Smooth muscle cell of the umbilical artery (primary cell): ENCODE measurements around the gene GPR152. TPM values are rescaled to one million over a fixed set of nuclear protein-coding genes. Genes with fewer than 3 reads are reported as not detected.

Source experiments
- total RNA-seq: library from RNA; depleted of rRNA; stranded (reverse); fragments of >200 nt; gene quantifications from 2 replicates; pipeline ENCODE4 v1.2.3, GENCODE V29; 2014

GPR152 gene
- total RNA-seq: not detected in 2 replicates

DNA sequence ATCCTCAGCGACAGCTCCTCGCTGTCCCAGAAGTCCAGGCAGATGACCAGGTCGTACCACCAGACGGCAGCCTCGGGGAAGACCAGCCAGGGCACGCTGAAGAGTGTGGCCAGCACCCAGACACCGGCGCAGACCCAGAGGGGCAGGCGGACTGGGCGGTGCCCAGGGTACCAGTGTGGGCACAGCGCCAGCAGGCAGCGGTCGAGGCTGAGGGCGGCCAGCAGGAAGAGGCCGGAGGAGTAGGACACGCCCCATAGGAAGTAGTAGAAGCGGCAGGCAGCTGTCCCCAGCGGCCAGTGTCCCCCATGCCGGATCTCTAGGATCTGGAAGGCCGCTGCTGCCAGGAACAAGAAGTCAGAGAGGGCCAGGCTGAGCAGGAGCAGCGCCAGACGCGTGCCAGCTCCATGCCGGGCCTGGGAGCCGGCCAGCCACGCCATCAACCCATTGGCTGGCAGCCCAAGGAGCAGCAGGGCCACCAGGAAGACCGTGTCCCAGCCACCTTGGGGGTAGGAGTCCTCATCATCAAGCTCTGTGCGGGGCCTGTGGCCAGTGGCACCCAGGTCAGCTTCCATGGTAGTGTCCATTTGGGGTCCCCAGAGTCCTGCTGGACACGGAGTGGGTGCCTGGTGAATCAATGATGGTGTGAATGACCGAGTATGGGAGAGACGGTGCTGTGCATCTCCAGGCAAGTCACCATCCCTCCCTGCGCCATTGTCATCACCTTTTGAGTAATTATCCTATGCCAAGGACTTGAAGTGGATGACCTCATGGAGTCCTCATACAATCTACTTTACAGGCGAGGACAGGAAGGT is at the start of gene GPR152:
TSS of gene GPR152 (minus strand) at position 589 of the 812 bp plus-strand sequence. CDS start at position 584, 5 bp downstream.

DNA sequence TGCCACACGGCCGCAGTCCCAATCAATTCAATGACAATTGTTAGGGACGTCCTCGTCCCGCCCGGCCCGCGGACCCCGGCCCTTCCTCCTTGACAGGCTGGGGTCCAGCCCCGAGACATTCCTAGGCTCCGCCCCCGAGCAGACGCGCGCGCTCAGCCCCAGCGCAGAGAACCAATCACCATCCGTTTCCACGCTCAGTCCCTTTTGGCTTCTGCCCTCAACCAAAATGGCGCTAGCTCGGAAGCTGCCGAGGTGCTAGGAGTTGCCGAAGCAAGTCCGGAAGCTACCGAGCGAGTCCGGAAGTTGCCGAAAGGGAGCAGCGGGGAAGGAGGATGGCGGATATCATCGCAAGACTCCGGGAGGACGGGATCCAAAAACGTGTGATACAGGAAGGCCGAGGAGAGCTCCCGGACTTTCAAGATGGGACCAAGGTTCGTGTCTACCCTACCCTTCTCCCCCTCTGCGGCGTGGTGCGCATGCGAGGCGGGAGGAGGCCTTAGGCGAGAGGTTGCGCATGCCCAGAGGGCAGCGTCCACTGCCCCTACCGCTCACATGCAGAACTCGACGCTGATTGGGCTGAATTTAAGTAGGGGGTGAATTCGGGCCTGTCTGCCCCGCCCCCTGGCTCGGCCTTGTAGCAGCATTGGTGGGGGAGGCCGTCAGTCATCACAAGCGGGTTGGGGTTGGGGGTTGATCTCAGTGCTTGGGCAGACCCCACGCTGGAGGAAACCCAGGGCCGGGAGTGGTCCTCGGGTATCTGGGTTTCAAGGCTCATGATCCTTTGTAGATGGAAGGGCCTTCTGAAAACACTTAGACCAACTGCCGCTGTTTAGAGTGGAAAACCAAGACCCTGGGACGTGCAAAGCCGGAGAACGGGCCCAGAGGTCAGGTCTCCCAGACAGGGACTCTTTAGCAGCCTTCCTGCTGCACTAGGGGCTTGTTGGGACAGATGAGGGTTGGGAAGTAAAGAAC is 30.6 kb upstream of the GPR152 start, which contains the start of gene AIP:
TSS of gene AIP (plus strand) at position 200 of the 972 bp plus-strand sequence. CDS start at position 333, 133 bp downstream.

GRCh38 chr11:67468759-67469507 is 16.4 kb upstream of the GPR152 start, which contains the start of gene TMEM134:
TMEM134 (minus strand) TSS chr11:67469251; CDS start chr11:67469192, 59 bp downstream.

GRCh38 chr11:67455054-67455453 is 2.5 kb upstream of the GPR152 start, which contains the start of gene CABP4:
CABP4 (plus strand) TSS chr11:67455354; CDS start chr11:67455424, 70 bp downstream.

GRCh38 chr11:67437082-67437808 is 15.3 kb downstream of the GPR152 start, which contains the start of gene PTPRCAP:
PTPRCAP (minus strand) TSS chr11:67437682; CDS start chr11:67437619, 63 bp downstream.

DNA sequence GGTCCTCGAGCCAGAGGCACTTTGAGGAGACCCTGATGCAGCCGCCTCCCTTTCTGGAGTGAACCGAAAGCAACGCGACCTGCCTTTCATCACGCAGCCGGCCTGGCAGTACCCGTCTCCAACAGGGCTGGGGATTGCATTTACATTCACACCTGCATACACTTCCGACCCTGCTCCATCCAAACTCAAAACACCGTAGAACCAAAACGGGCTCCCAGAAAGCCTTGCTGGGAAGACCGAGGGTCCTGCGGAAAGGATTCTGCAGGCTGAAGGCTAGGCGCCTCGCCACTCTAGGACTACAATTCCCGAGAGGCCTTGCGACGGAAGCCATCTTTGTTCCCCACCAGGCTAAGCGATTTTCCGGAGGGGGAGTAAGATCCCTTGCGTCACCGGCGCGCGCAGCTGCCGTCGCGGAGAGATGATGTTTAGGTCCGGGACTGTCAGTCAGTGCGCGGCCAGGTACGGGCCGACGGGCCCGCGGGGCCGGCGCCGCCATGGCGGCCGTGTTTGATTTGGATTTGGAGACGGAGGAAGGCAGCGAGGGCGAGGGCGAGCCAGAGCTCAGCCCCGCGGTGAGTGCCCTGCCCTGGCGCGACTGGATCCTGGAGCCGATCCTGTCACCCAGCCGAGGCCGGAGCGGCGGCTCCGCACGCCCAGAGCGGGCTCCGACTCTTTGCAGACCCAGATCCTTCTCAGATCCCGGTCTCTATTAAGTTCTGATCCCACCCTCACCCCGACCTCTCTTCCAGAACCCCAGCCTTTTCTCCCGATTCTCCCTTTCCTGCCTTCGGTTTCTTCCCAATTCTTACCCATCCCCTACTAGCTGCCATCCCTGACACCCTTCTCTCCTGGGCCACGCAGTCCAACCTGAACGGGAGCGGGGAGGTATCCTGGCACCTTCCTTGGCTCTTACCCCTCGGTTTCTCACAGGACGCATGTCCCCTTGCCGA is 24.2 kb downstream of the GPR152 start, which contains the start of gene RPS6KB2:
TSS of gene RPS6KB2 (plus strand) at position 443 of the 950 bp plus-strand sequence. CDS start at position 495, 52 bp downstream.

DNA sequence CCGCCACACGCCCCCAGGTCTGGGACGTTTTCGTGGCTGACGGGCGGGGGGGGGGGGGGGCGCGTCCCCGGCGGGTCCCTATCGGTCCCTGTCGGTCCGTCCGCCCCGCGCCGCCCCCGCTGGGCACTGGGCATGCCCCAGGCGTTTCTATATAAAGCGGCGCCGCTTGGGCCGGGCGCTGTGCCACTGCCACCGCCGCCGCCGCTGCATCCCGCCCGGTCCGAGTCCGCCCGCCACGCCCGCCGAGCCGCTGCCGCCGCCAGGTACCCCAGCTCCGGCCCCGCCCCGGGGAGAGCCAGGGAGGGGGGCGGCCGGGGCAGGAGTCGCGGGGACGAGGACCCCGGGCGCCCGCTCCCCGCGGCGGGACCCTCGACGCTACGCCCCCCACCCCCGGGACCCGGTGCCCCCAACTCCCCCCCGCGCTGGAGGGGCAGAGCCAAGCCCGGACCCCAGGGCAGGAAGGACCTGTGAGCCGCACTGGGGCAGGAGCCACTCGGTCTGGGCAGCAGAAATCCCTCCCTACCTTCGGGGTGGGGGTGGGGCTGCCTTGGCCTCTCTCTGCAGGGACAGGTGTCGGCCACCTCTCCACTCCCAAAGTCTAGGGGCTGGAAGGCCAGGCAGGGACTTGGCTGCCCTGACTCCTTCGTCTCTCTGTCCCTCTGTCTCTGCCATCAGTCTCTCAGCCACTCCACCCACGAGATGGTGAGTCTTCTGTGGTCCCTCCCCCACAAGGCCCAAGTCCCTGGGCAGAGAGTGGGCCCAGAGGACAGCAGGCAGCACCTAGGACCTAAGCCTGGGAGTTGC is 36.8 kb downstream of the GPR152 start, which contains the start of gene CARNS1:
TSS of gene CARNS1 (plus strand) at position 178 of the 804 bp plus-strand sequence. CDS start at position 700, 522 bp downstream.

DNA sequence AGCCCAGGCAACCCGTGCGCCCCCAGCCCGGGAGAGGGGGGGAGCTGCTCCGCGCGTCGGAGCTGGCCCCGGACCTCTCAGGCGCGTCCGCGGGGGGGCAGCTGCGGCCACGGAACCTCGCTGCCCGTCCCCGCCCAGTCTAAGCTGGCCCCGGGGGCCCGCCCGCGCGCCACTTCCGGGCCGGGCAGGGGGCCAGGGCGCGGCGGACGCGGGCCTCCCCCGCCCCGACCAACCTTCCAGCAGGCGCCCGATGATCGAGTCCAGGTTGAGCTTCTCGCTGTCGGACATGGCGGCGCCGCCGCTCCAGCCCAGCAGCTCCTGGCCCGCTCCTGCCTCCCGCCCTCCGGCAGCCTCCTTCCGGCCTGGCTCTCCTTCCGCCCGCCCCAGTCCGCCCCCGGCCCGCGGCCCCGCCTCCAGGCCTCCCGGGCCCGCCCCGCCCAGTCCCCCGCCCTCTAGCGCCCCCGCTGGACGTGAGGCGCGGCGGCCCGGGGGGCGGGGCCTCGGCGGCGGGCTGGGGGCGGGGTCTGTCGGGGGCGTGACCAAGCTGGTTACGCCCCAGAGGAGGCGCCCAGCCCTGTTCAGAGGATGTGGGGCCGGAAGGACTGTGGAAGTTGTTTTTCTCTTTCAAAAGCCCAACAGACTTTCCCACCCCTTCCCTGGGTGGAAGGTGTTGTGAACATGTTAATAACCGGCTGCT is 50.9 kb downstream of the GPR152 start, which contains the start of gene PPP1CA:
TSS of gene PPP1CA (minus strand) at position 364 of the 697 bp plus-strand sequence. CDS start at position 288, 76 bp downstream.

Other genes starting within 250 kb of the GPR152 start
- 24.6 and 33.1 TPM in 2 replicates for gene GRK2, start 186.3 kb downstream of the GPR152 start, total RNA-seq
- 39.8 and 50.2 TPM in 2 replicates for gene ANKRD13D, start 163.4 kb downstream of the GPR152 start, total RNA-seq
- gene SSH3, start 149.2 kb downstream of the GPR152 start, total RNA-seq: 13.1 and 18.6 TPM in 2 replicates
- gene POLD4, start 99.2 kb downstream of the GPR152 start, total RNA-seq: 44.2 and 48.7 TPM in 2 replicates
- gene CLCF1, start 79.1 kb downstream of the GPR152 start, total RNA-seq: 1.8 and 4.2 TPM in 2 replicates
- 5.2 and 7.4 TPM in 2 replicates for gene RAD9A, start 60.7 kb downstream of the GPR152 start, total RNA-seq
- 92.3 and 121 TPM in 2 replicates for gene PPP1CA, start 50.9 kb downstream of the GPR152 start, total RNA-seq
- gene TBC1D10C, start 48.6 kb downstream of the GPR152 start, total RNA-seq: not detected in 2 replicates
- 0.30 and 0.51 TPM in 2 replicates for gene CARNS1, start 37.1 kb downstream of the GPR152 start, total RNA-seq
- 34.6 and 38.0 TPM in 2 replicates for gene RPS6KB2, start 24.2 kb downstream of the GPR152 start, total RNA-seq
- 0.42 TPM in 1 of 2 replicates, not detected in the other for gene PTPRCAP, start 15.0 kb downstream of the GPR152 start, total RNA-seq
- 123 and 144 TPM in 2 replicates for gene CORO1B, start 9.3 kb downstream of the GPR152 start, total RNA-seq
- not detected in 2 replicates for gene CABP4, start 2.6 kb upstream of the GPR152 start, total RNA-seq
- gene TMEM134, start 16.5 kb upstream of the GPR152 start, total RNA-seq: 38.1 and 38.6 TPM in 2 replicates
- gene AIP, start 30.3 kb upstream of the GPR152 start, total RNA-seq: 51.1 and 80.2 TPM in 2 replicates
- gene PITPNM1, start 52.6 kb upstream of the GPR152 start, total RNA-seq: 17.8 and 31.0 TPM in 2 replicates
- 18.4 and 25.8 TPM in 2 replicates for gene CDK2AP2, start 55.4 kb upstream of the GPR152 start, total RNA-seq
- gene CABP2, start 70.7 kb upstream of the GPR152 start, total RNA-seq: not detected in 2 replicates
- 647 and 1,272 TPM in 2 replicates for gene GSTP1, start 131.1 kb upstream of the GPR152 start, total RNA-seq
- 127 and 147 TPM in 2 replicates for gene NDUFV1, start 154.2 kb upstream of the GPR152 start, total RNA-seq
- 4.5 and 5.3 TPM in 2 replicates for gene NUDT8, start 177.2 kb upstream of the GPR152 start, total RNA-seq
- gene TBX10, start 187.0 kb upstream of the GPR152 start, total RNA-seq: not detected in 2 replicates
- gene ACY3, start 198.0 kb upstream of the GPR152 start, total RNA-seq: not detected in 2 replicates
- gene ALDH3B2, start 221.9 kb upstream of the GPR152 start, total RNA-seq: not detected in 2 replicates